Measurements from ENCODE around the gene PDK1.
"Not testable (repeated sequence)": the region's sequence is repeated elsewhere in the genome, so short reads cannot be mapped to it uniquely, and the experiment has no call there.

The PDK1 gene

DNA sequence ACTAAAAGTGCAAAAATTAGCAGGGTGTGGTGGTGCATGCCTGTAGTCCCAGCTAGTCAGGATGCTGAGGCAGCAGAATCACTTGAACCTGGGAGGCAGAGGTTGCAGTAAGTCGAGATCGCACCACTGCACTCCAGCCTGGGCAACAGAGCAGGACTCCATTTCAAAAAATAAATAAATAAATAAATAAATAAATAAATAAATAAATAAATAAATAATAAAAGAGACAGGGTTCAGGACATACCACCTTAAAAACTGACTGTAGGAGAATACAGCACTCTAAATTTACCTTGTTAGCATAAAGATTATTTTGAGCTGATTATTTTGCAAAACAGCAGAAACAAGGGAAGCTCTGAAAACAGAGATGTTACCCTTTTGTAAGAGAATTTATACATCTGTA is 23.4 kb upstream of the PDK1 start:
- not testable (repeated sequence) for H3K4me1 ChIP-seq (ENCODE audit: insufficient read depth, low read length); H3K9ac ChIP-seq (ENCODE audit: low read depth, low read length); H3K4me3 ChIP-seq (ENCODE audit: low read length); H3K27me3 ChIP-seq (ENCODE audit: insufficient read depth, low read length); H3K36me3 ChIP-seq (ENCODE audit: insufficient read depth, low read length)
- 100% methylated on average over 1 of the region's 2 CpGs for WGBS
- Histone ChIP-seq H3K9me3 (ENCODE audit: insufficient read depth, low read depth, low read length) (peaks cover 65% of the 10 kb centered on the region), H3K27ac (ENCODE audit: low read depth, low read length) (peak overlapping the region; percentile 68; the same call in 1 of the 2 replicates)

DNA sequence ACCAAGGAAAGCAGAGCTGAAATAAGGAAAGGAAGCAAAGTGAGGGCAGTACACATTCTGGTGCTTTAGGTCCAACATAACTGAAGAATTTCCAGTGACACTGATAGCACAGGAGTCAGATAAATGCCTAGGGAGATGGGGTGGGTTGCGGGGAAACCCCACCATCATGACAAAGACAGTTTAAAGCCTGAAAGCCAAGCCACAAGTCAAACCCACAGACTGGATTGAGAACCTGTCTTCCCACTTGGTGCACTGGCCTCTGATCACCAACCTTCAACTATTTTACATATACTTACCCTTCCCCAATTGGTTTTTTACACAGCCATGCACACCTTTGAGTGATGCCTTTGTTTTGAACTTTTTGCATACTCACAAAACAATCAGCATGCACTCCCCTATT is 22.2 kb upstream of the PDK1 start:
- Histone ChIP-seq H3K36me3 (ENCODE audit: insufficient read depth, low read length) (peaks cover 8% of the 10 kb centered on the region), H3K9me3 (ENCODE audit: insufficient read depth, low read depth, low read length) (peaks cover 65% of the 10 kb centered on the region), H3K27me3 (ENCODE audit: insufficient read depth, low read length) (no peaks in the 10 kb centered on the region), H3K4me1 (ENCODE audit: insufficient read depth, low read length) (no peaks in the 10 kb centered on the region), H3K4me3 (ENCODE audit: low read length) (no peak overlapping the region), H3K27ac (ENCODE audit: low read depth, low read length) (peak overlapping the region; percentile 68; the same call in 1 of the 2 replicates), H3K9ac (ENCODE audit: low read depth, low read length) (no peak overlapping the region)
- 87% methylated on average over 1 of the region's 1 CpG for WGBS

DNA sequence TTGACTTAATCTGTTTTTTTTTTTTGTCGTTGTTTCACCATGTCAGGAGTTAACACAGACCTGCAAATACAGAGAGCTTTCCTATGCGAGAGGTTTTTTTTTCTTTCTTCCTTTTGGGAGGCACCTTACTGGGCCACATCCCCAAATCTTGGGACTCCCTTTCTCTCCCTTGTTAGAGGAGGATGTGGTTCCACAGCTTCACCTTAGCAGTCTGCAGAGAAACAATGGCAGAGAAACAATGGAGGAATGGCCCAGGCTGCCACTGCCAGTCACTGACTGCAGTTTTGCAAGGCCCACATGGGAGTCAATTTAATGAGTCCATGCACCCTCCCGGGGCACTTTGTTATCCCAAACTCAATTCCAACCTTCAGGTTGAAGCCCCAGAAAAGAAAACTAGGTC is 20.8 kb upstream of the PDK1 start:
- Histone ChIP-seq H3K4me3 (ENCODE audit: low read length) (no peak overlapping the region), H3K27me3 (ENCODE audit: insufficient read depth, low read length) (no peaks in the 10 kb centered on the region), H3K9me3 (ENCODE audit: insufficient read depth, low read depth, low read length) (peaks cover 74% of the 10 kb centered on the region), H3K36me3 (ENCODE audit: insufficient read depth, low read length) (peaks cover 8% of the 10 kb centered on the region), H3K9ac (ENCODE audit: low read depth, low read length) (no peak overlapping the region), H3K4me1 (ENCODE audit: insufficient read depth, low read length) (no peaks in the 10 kb centered on the region), H3K27ac (ENCODE audit: low read depth, low read length) (peak overlapping the region; percentile 32; the same call in 1 of the 2 replicates)
- WGBS, result 92% methylated on average over 3 of the region's 3 CpGs

DNA sequence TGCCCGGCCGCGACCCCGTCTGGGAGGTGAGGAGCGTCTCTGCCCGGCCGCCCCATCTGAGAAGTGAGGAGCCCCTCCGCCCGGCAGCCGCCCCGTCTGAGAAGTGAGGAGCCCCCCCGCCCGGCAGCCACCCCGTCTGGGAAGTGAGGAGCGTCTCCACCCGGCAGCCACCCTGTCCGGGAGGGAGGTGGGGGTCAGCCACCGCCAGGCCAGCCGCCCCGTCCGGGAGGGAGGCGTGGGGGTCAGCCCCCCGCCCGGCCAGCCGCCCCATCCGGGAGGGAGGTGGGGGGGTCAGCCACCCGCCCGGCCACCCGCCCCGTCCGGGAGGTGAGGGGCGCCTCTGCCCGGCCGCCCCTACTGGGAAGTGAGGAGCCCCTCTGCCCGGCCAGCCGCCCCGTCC is 18.0 kb upstream of the PDK1 start:
- H3K27me3 ChIP-seq (ENCODE audit: insufficient read depth, low read length); H3K9ac ChIP-seq (ENCODE audit: low read depth, low read length); H3K27ac ChIP-seq (ENCODE audit: low read depth, low read length); H3K4me1 ChIP-seq (ENCODE audit: insufficient read depth, low read length); H3K36me3 ChIP-seq (ENCODE audit: insufficient read depth, low read length); H3K4me3 ChIP-seq (ENCODE audit: low read length): not testable (repeated sequence)
- peaks cover 62% of the 10 kb centered on the region for H3K9me3 ChIP-seq (ENCODE audit: insufficient read depth, low read depth, low read length)
- 98% methylated on average over 21 of the region's 37 CpGs for WGBS

DNA sequence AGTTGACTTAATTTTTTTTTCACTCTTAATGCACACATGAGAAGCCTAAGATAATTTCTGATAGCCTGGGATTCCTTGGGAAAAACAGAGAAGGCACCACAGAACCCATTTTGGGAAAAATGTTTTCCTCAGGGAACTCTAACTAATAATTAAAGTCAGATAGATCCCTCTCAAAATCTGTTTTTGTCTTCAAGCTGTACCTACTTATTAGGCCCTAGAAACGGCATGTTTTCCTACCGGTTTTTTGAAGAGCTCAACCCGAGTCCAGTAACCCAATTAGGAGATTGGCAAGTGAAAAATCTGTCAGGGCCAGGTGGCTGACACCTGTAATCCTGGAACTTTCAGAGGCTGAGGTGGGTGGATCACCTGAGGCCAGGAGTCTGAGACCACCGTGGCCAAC is 16.1 kb upstream of the PDK1 start:
- Histone ChIP-seq H3K9ac (ENCODE audit: low read depth, low read length) (no peak overlapping the region), H3K4me3 (ENCODE audit: low read length) (no peak overlapping the region), H3K36me3 (ENCODE audit: insufficient read depth, low read length) (peaks cover 6% of the 10 kb centered on the region), H3K9me3 (ENCODE audit: insufficient read depth, low read depth, low read length) (peaks cover 60% of the 10 kb centered on the region), H3K27me3 (ENCODE audit: insufficient read depth, low read length) (no peaks in the 10 kb centered on the region), H3K4me1 (ENCODE audit: insufficient read depth, low read length) (no peaks in the 10 kb centered on the region), H3K27ac (ENCODE audit: low read depth, low read length) (no peak overlapping the region)
- WGBS, result 94% methylated on average over 4 of the region's 4 CpGs

DNA sequence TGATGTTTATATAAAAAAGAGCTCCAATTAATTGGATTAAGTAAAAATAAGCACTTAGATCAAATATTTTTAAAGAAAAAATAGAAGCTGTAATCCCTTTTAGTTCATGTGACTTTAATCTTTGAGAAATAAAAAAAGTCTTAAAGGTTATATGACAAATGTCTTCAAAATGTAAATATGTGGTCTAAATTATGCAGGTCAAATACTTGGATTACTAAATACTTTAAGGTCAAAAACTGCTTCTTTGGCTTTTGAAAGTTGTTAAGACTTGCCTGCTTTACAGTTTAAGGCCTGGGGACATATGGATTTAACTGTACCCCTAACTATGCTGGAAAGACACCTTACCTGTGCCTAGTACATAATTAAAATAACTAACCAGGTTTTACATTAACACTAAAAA is 15.5 kb upstream of the PDK1 start:
- Histone ChIP-seq H3K9ac (ENCODE audit: low read depth, low read length) (no peak overlapping the region), H3K4me3 (ENCODE audit: low read length) (no peak overlapping the region), H3K36me3 (ENCODE audit: insufficient read depth, low read length) (peaks cover 9% of the 10 kb centered on the region), H3K9me3 (ENCODE audit: insufficient read depth, low read depth, low read length) (peaks cover 61% of the 10 kb centered on the region), H3K27ac (ENCODE audit: low read depth, low read length) (no peak overlapping the region), H3K4me1 (ENCODE audit: insufficient read depth, low read length) (no peaks in the 10 kb centered on the region), H3K27me3 (ENCODE audit: insufficient read depth, low read length) (no peaks in the 10 kb centered on the region)

DNA sequence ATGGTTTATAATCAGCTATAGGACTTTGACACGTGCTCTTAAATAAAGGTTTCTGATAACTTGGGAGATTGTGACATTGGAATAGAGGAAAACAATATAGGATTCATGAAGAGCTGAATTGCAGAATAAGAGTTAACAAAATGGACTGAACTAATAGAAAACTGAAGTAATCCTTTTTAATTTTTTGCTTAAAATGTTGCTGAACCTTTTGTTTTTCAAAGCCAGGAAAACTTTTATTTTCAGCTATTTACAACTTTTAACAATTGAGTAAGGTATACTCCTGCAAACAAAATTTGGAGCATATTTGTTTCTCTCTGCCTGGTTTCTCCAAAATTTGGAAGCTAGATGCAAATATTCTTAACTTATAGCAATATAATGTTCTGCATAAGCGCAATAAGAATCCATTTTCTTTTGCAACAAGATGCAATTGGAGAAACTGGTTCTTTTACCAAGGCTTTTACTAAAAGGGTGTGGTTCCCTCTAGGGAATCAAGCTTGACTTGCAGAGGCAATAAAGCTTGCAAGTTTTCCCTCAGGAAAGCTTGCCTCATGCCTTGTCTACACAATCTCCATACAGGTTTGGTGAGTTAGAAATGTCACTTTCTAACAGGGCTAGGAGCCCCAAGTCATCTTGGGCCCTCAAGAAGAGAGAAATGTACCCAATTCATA is 10.3 kb upstream of the PDK1 start:
- no peak overlapping the region for H3K9ac ChIP-seq (ENCODE audit: low read depth, low read length)
- H3K36me3 ChIP-seq (ENCODE audit: insufficient read depth, low read length), result peaks cover 16% of the 10 kb centered on the region
- H3K9me3 ChIP-seq (ENCODE audit: insufficient read depth, low read depth, low read length), result peaks cover 59% of the 10 kb centered on the region
- WGBS, result 97% methylated on average over 2 of the region's 2 CpGs
- peaks cover 17% of the 10 kb centered on the region for H3K4me1 ChIP-seq (ENCODE audit: insufficient read depth, low read length)
- H3K27ac ChIP-seq (ENCODE audit: low read depth, low read length), result no peak overlapping the region
- no peak overlapping the region for H3K4me3 ChIP-seq (ENCODE audit: low read length)
- no peaks in the 10 kb centered on the region for H3K27me3 ChIP-seq (ENCODE audit: insufficient read depth, low read length)

DNA sequence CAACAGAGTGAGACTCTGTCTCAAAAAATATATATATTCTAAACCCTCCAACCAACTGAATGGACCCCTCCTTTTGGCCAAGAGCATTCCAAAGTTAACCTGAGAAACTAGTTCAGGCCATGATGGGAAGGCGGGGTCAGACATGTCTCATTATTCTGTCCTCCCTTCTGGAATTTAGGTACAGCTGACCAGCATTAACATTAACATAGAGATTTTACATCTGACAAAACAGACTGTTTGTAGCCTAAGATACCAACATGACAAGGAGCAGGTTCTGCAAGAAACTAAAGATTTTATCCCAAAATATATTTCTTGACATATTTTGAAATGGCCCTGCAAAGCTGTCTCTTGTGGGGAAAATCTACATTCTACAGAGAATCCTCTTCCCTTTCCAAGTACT is 6.8 kb upstream of the PDK1 start:
- Histone ChIP-seq H3K4me3 (ENCODE audit: low read length) (no peak overlapping the region), H3K36me3 (ENCODE audit: insufficient read depth, low read length) (peaks cover 16% of the 10 kb centered on the region), H3K27me3 (ENCODE audit: insufficient read depth, low read length) (no peaks in the 10 kb centered on the region), H3K9ac (ENCODE audit: low read depth, low read length) (no peak overlapping the region), H3K4me1 (ENCODE audit: insufficient read depth, low read length) (peaks cover 43% of the 10 kb centered on the region), H3K27ac (ENCODE audit: low read depth, low read length) (peak overlapping the region; percentile 89), H3K9me3 (ENCODE audit: insufficient read depth, low read depth, low read length) (peaks cover 43% of the 10 kb centered on the region)
- WGBS, result 91% methylated on average over 1 of the region's 1 CpG

DNA sequence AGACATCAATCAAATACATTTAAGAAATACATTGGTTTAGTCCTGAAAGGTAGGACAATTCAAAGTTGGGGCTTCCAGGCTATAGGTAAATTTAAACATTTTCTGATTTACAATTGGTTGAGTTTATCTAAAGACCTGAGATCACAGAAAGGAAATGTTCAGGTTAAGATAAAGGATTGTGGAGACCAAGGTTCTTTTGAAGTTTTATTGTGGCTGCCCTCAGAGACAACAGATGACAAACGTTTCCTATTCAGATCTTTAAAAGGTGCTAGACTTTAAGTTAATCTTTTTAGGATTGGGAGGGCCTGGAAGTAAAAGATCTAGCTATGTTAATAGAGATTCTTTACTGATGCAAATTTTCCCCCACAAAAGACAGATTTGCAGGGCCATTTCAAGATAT is 6.1 kb upstream of the PDK1 start:
- 38% methylated on average over 1 of the region's 1 CpG for WGBS
- Histone ChIP-seq H3K36me3 (ENCODE audit: insufficient read depth, low read length) (peaks cover 13% of the 10 kb centered on the region), H3K27ac (ENCODE audit: low read depth, low read length) (peak overlapping the region; percentile 89), H3K4me1 (ENCODE audit: insufficient read depth, low read length) (peaks cover 45% of the 10 kb centered on the region), H3K9me3 (ENCODE audit: insufficient read depth, low read depth, low read length) (peaks cover 37% of the 10 kb centered on the region)
- H3K27me3 ChIP-seq (ENCODE audit: insufficient read depth, low read length); H3K4me3 ChIP-seq (ENCODE audit: low read length); H3K9ac ChIP-seq (ENCODE audit: low read depth, low read length): not testable (repeated sequence)

DNA sequence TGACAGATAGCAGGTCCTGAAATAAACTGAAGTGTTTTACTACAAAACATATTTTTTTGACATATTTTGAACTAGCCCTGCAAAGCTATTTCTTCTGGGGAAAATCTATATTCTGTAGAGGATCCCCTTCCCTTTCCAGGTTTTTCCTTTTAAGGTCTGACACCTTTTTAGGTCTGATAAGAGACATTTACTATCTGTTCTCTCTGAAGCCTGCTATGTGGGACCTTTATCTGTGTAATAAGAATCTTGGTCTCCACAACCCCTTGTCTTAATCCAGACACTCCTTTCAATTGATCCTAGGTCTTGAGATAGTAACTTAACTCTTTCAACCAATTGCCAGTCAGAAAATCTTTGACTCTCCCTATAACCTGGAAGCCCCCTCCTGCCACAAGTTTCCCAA is 5.5 kb upstream of the PDK1 start:
- H3K4me1 ChIP-seq (ENCODE audit: insufficient read depth, low read length), result peaks cover 48% of the 10 kb centered on the region
- no peaks in the 10 kb centered on the region for H3K27me3 ChIP-seq (ENCODE audit: insufficient read depth, low read length)
- H3K36me3 ChIP-seq (ENCODE audit: insufficient read depth, low read length), result peaks cover 10% of the 10 kb centered on the region
- H3K9ac ChIP-seq (ENCODE audit: low read depth, low read length), result peak overlapping the region; percentile 51; the same call in 1 of the 2 replicates
- H3K9me3 ChIP-seq (ENCODE audit: insufficient read depth, low read depth, low read length), result peaks cover 30% of the 10 kb centered on the region
- H3K27ac ChIP-seq (ENCODE audit: low read depth, low read length), result peak overlapping the region; percentile 89
- H3K4me3 ChIP-seq (ENCODE audit: low read length), result no peak overlapping the region

DNA sequence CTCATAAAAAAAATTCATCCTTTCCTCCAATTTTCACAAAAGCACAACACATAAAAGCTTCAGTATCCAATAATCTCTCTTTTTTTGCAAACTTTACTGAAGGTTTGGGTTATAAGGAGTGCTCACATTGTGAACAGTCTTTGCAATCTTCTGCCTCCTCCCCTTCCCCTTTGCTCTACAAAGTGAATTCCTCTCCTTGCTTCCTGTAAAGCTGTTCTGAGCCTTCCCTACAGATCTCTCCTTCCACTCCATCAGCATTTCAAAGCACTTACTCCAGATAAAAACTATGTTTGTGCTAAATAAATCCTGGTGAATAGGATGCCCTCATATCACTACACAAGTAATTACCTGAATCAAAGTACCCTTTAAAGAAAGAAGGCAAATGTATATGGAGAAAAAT is 4.6 kb upstream of the PDK1 start:
- peaks cover 48% of the 10 kb centered on the region for H3K4me1 ChIP-seq (ENCODE audit: insufficient read depth, low read length)
- H3K27ac ChIP-seq (ENCODE audit: low read depth, low read length), result peak overlapping the region; percentile 89
- H3K4me3 ChIP-seq (ENCODE audit: low read length), result peak overlapping the region; percentile 16; the same call in 1 of the 2 replicates
- H3K9me3 ChIP-seq (ENCODE audit: insufficient read depth, low read depth, low read length), result peaks cover 23% of the 10 kb centered on the region
- H3K9ac ChIP-seq (ENCODE audit: low read depth, low read length), result peak overlapping the region; percentile 51; the same call in 1 of the 2 replicates
- H3K36me3 ChIP-seq (ENCODE audit: insufficient read depth, low read length), result peaks cover 10% of the 10 kb centered on the region
- H3K27me3 ChIP-seq (ENCODE audit: insufficient read depth, low read length), result no peaks in the 10 kb centered on the region

All from HUES64 (cell line).